ENCODE measurements around the gene ADAMTSL1. TPM values are rescaled to one million over a fixed set of nuclear protein-coding genes. Genes with fewer than 3 reads are reported as not detected.

ADAMTSL1 gene
- total RNA-seq, 2 experiments from 2014 or later = not detected

DNA sequence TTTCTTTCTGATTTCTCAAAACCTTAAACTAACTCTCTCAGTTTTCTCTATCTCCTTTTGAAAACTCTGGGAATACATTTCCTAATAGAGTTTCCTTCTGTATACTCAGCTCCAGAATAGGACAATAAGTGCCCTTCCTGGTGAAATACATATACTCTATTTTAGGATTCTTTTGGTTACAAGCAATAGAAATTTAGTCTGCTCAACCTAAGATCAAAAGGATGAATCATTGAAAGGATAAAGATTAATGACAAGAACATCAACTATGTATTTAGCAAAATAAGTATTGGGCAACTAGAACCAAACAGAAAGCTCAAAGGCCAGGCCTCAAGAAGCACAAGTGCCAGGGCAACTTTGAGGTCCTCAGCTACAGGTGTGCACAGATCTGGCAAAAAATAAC lies 127.1 kb downstream of the ADAMTSL1 start:
- no peak for DNase-seq (ENCODE audit: low spot score)
- Histone ChIP-seq H2AFZ (ENCODE audit: low read length) (no peak overlapping the region), H3K79me2 (ENCODE audit: insufficient read depth, low read depth, low read length) (no peaks in the 10 kb centered on the region), H3K4me2 (ENCODE audit: low read length) (no peak overlapping the region), H4K20me1 (ENCODE audit: insufficient read depth, low read length) (no peaks in the 10 kb centered on the region), H3K27ac (ENCODE audit: low read depth, low read length, poor library complexity, severe bottlenecking) (no peak overlapping the region), H3K36me3 (ENCODE audit: insufficient read depth, low read length) (no peaks in the 10 kb centered on the region), H3K4me3 (ENCODE audit: low read depth, low read length, poor library complexity, severe bottlenecking) (no peak overlapping the region), H3K9me3 (ENCODE audit: low read length) (no peaks in the 10 kb centered on the region), H3K9me2 (ENCODE audit: insufficient read depth, low read length) (no peaks in the 10 kb centered on the region), H3K4me1 (ENCODE audit: insufficient read depth, low read length, poor library complexity, severe bottlenecking) (no peaks in the 10 kb centered on the region)
- intact Hi-C loops (cut with micrococcal nuclease; ENCODE audit: unreplicated experiment) = no loop called here
- ChIA-PET POLR2A (no interaction called here), CTCF (ENCODE audit: unreplicated experiment) (no interaction called here)
- BruUV-seq (replicated peaks) = no TSS peak
- TF ChIP-seq, protein P1, sequence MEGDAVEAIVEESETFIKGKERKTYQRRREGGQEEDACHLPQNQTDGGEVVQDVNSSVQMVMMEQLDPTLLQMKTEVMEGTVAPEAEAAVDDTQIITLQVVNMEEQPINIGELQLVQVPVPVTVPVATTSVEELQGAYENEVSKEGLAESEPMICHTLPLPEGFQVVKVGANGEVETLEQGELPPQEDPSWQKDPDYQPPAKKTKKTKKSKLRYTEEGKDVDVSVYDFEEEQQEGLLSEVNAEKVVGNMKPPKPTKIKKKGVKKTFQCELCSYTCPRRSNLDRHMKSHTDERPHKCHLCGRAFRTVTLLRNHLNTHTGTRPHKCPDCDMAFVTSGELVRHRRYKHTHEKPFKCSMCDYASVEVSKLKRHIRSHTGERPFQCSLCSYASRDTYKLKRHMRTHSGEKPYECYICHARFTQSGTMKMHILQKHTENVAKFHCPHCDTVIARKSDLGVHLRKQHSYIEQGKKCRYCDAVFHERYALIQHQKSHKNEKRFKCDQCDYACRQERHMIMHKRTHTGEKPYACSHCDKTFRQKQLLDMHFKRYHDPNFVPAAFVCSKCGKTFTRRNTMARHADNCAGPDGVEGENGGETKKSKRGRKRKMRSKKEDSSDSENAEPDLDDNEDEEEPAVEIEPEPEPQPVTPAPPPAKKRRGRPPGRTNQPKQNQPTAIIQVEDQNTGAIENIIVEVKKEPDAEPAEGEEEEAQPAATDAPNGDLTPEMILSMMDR (conservative IDR thresholded peaks at IDR 0.05; ENCODE audit: low read length) = no peak
- TF ChIP-seq EZH2phosphoT487 (IDR thresholded peaks at IDR 0.05; ENCODE audit: borderline replicate concordance, low read depth, low read length) = no peak

DNA sequence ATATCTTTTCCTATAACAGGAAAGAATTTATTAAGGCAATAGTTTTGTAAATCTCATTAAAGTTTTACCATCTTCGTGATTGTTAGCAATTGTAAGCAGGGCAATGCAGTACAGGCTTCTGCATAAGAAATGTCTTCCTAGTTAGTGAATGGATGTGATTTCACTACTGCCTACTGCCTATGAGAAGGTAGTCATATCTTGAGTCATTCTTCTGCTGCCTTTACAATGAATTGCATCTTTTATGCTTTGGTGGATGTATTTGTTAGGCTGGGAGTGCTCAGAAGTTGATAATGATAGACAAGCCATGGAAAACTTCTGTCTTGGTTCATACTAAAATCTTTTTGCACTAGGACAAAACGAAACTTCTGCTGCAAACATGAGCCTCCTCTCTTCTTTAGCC lies 128.0 kb downstream of the ADAMTSL1 start:
- Histone ChIP-seq H3K27ac (ENCODE audit: low read depth, low read length, poor library complexity, severe bottlenecking) (no peak overlapping the region), H3K4me1 (ENCODE audit: insufficient read depth, low read length, poor library complexity, severe bottlenecking) (no peaks in the 10 kb centered on the region), H3K79me2 (ENCODE audit: insufficient read depth, low read depth, low read length) (no peaks in the 10 kb centered on the region), H3K9me3 (ENCODE audit: low read length) (no peaks in the 10 kb centered on the region), H3K4me3 (ENCODE audit: low read depth, low read length, poor library complexity, severe bottlenecking) (no peak overlapping the region), H3K36me3 (ENCODE audit: insufficient read depth, low read length) (no peaks in the 10 kb centered on the region), H3K4me2 (ENCODE audit: low read length) (no peak overlapping the region), H4K20me1 (ENCODE audit: insufficient read depth, low read length) (no peaks in the 10 kb centered on the region), H3K9me2 (ENCODE audit: insufficient read depth, low read length) (no peaks in the 10 kb centered on the region), H2AFZ (ENCODE audit: low read length) (no peak overlapping the region)
- intact Hi-C loops (cut with micrococcal nuclease; ENCODE audit: unreplicated experiment) = no loop called here
- ChIA-PET POLR2A (interaction anchor here (0.5 kb wide), 1 partner anchor 15 kb away, joined by 3 read pairs; no protein-coding TSS in a partner anchor), CTCF (ENCODE audit: unreplicated experiment) (no interaction called here)
- TF ChIP-seq, protein P1 (conservative IDR thresholded peaks at IDR 0.05; ENCODE audit: low read length) = no peak
- BruUV-seq (replicated peaks) = no TSS peak
- no peak for DNase-seq (ENCODE audit: low spot score)

DNA sequence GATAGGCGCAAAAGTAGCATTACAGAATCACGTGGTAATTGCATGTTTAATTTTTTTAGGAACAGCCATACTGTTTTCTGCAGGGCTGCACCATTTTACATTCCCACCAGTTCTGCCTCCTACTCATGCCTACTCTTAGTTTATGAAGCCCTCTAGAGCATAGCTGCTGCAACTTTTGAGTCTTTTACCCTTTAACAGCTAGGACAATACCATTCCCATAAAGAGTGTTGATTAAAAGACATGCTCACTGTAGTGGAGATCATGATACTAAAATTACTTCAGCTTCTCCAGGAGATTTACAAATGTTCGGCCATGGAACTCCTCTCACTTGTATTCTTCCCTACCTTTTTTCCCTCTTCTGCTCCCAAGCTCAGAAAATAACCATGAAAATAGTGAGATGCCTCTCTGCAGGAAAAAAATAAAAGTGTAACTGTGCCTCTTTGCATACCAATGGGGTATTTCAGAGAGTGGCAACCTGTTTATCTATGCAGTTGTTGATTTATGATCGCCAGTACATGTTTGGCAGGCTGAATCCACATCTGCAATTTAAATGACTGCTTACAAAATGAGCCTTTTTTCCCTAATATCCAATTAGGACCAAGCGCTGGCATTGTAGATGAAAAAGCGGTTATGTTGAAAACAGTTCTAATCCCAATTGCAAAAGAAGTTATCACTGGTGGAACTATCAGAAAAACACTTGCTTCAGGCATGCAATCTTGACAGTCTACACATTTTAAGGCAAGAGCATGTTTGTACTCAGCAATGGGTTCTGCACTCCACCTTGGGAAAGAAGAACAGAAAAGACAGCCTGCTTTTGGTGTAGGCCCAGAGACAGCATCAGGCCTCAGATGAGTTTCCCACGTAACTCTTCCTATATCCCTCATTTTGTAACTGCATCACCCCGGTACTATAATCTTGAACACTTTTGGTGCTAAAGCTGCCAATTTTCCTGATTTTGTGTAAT lies 131.1 kb downstream of the ADAMTSL1 start:
- H3K9me2 ChIP-seq (ENCODE audit: insufficient read depth, low read length) = no peaks in the 10 kb centered on the region
- intact Hi-C loops (cut with micrococcal nuclease; ENCODE audit: unreplicated experiment) = no loop called here
- H3K79me2 ChIP-seq (ENCODE audit: insufficient read depth, low read depth, low read length) = no peaks in the 10 kb centered on the region
- H3K9me3 ChIP-seq (ENCODE audit: low read length) = no peaks in the 10 kb centered on the region
- no peak for DNase-seq (ENCODE audit: low spot score)
- H2AFZ ChIP-seq (ENCODE audit: low read length) = no peak overlapping the region
- no TSS peak for BruUV-seq (replicated peaks)
- no peak overlapping the region for H3K27ac ChIP-seq (ENCODE audit: low read depth, low read length, poor library complexity, severe bottlenecking)
- H4K20me1 ChIP-seq (ENCODE audit: insufficient read depth, low read length) = no peaks in the 10 kb centered on the region
- no peaks in the 10 kb centered on the region for H3K36me3 ChIP-seq (ENCODE audit: insufficient read depth, low read length)
- TF ChIP-seq, protein P1 (conservative IDR thresholded peaks at IDR 0.05; ENCODE audit: low read length) = no peak
- TF ChIP-seq EZH2phosphoT487 (IDR thresholded peaks at IDR 0.05; ENCODE audit: borderline replicate concordance, low read depth, low read length) = no peak
- ChIA-PET CTCF (ENCODE audit: unreplicated experiment) (no interaction called here), POLR2A (no interaction called here)
- H3K4me1 ChIP-seq (ENCODE audit: insufficient read depth, low read length, poor library complexity, severe bottlenecking) = no peaks in the 10 kb centered on the region
- no peak overlapping the region for H3K4me3 ChIP-seq (ENCODE audit: low read depth, low read length, poor library complexity, severe bottlenecking)
- no peak overlapping the region for H3K4me2 ChIP-seq (ENCODE audit: low read length)
